ENCODE results near the gene TBC1D2B. TPM values are rescaled to one million over a fixed set of nuclear protein-coding genes. Genes with fewer than 3 reads are reported as not detected.

Gene TBC1D2B
- total RNA-seq (8.8 and 16.5 TPM in 2 replicates), polyA plus RNA-seq (6.5 and 11.9 TPM in 2 replicates)

GRCh38 chr15:78077053-78077870 is at the start of gene TBC1D2B:
TBC1D2B (minus strand) TSS chr15:78077711; CDS start chr15:78077652, 59 bp downstream.
- Histone ChIP-seq H3K9me3 (ENCODE audit: low read depth) (no peaks in the 10 kb centered on the region), H3K27ac (no peak within 1 kb of the TSS), H3K4me3 (peak within 1 kb of the TSS; percentile 51), H3K4me1 (ENCODE audit: low read depth) (peaks cover 6% of the 10 kb centered on the region), H3K36me3 (no peaks in the 10 kb centered on the region), H3K27me3 (no peaks in the 10 kb centered on the region)
- DNase-seq (ENCODE audit: low read depth in 1 of 2, low spot score in 1 of 2), result peak; percentile 65 to 79
- no peak for TF ChIP-seq CTCF (IDR thresholded peaks at IDR 0.05; ENCODE audit: low read depth, low read length)

- no peak overlapping the region for H3K4me3 ChIP-seq
- no peaks in the 10 kb centered on the region for H3K27me3 ChIP-seq
- H3K36me3 ChIP-seq, result no peaks in the 10 kb centered on the region
- H3K27ac ChIP-seq, result no peak overlapping the region
- H3K9me3 ChIP-seq (ENCODE audit: low read depth), result no peaks in the 10 kb centered on the region
- H3K4me1 ChIP-seq (ENCODE audit: low read depth), result peaks cover 9% of the 10 kb centered on the region
- no peak for TF ChIP-seq CTCF (IDR thresholded peaks at IDR 0.05; ENCODE audit: low read depth, low read length)
- DNase-seq (ENCODE audit: low read depth in 1 of 2, low spot score in 1 of 2), result no peak
Observed at GRCh38 chr15:78125267-78125666, 47.8 kb upstream of the TBC1D2B start.

GRCh38 chr15:78120523-78120922 is 43.0 kb upstream of the TBC1D2B start:
- Histone ChIP-seq H3K27ac (peak overlapping the region; percentile 21), H3K9me3 (ENCODE audit: low read depth) (no peaks in the 10 kb centered on the region), H3K4me1 (ENCODE audit: low read depth) (peaks cover 13% of the 10 kb centered on the region), H3K27me3 (no peaks in the 10 kb centered on the region), H3K4me3 (no peak overlapping the region), H3K36me3 (no peaks in the 10 kb centered on the region)
- TF ChIP-seq CTCF (IDR thresholded peaks at IDR 0.05; ENCODE audit: low read depth, low read length), result no peak
- DNase-seq (ENCODE audit: low read depth in 1 of 2, low spot score in 1 of 2), result no peak

- H3K27me3 ChIP-seq, result no peaks in the 10 kb centered on the region
- no peak for DNase-seq (ENCODE audit: low read depth in 1 of 2, low spot score in 1 of 2)
Observed at GRCh38 chr15:78112551-78112950, 35.0 kb upstream of the TBC1D2B start.

GRCh38 chr15:78111788-78112187 is 34.3 kb upstream of the TBC1D2B start:
- DNase-seq (ENCODE audit: low read depth in 1 of 2, low spot score in 1 of 2), result no peak
- Histone ChIP-seq H3K27me3 (no peaks in the 10 kb centered on the region), H3K9me3 (ENCODE audit: low read depth) (no peaks in the 10 kb centered on the region), H3K4me3 (no peak overlapping the region), H3K4me1 (ENCODE audit: low read depth) (no peaks in the 10 kb centered on the region), H3K27ac (no peak overlapping the region), H3K36me3 (no peaks in the 10 kb centered on the region)
- TF ChIP-seq CTCF (IDR thresholded peaks at IDR 0.05; ENCODE audit: low read depth, low read length), result no peak

More at GRCh38 chr15:78112551-78112950, 35.0 kb upstream of the TBC1D2B start:
- Histone ChIP-seq H3K27ac (no peak overlapping the region), H3K36me3 (no peaks in the 10 kb centered on the region), H3K9me3 (ENCODE audit: low read depth) (no peaks in the 10 kb centered on the region), H3K4me1 (ENCODE audit: low read depth) (no peaks in the 10 kb centered on the region), H3K4me3 (no peak overlapping the region)
- no peak for TF ChIP-seq CTCF (IDR thresholded peaks at IDR 0.05; ENCODE audit: low read depth, low read length)
